Mesodermal cell (in vitro differentiated cells): ENCODE measurements around the gene MAK.
"Not testable (repeated sequence)": the region's sequence is repeated elsewhere in the genome, so short reads cannot be mapped to it uniquely, and the experiment has no call there.

Source experiments
- H3K27ac ChIP-seq: 2 replicates; pipeline ENCODE4 v1.7.0; 2013; ENCODE audit warnings: mild to moderate bottlenecking, low read depth, low read length, moderate library complexity; ENCODE audit not compliant: severe bottlenecking
- H3K36me3 ChIP-seq: 2 replicates; pipeline ENCODE4 v1.7.1; 2013; ENCODE audit warnings: mild to moderate bottlenecking, low read length, moderate library complexity; ENCODE audit not compliant: control insufficient read depth, insufficient read depth
- H3K4me1 ChIP-seq: one replicate; pipeline ENCODE4 v1.7.1; 2013; ENCODE audit warnings: mild to moderate bottlenecking, low read length; ENCODE audit not compliant: insufficient read depth, control insufficient read depth, poor library complexity, severe bottlenecking
- H3K4me3 ChIP-seq: 2 replicates; pipeline ENCODE4 v1.7.0; 2013; ENCODE audit warnings: low read length, control low read depth, mild to moderate bottlenecking; ENCODE audit not compliant: insufficient read depth, poor library complexity, severe bottlenecking; ENCODE audit errors: extremely low read depth
- H3K9me3 ChIP-seq: 2 replicates; pipeline ENCODE4 v1.7.1; 2013; ENCODE audit warnings: mild to moderate bottlenecking, low read length, moderate library complexity; ENCODE audit not compliant: control insufficient read depth
- WGBS, 2 experiments: methylation state at CpG; one replicate each; pipeline ENCODE4 v1.1.5; 2013; ENCODE audit warnings: missing lambda C conversion rate in 2 of 2; ENCODE audit not compliant: insufficient coverage in 2 of 2; 5-methylcytosine and 5-hydroxymethylcytosine counted together

The MAK gene

DNA sequence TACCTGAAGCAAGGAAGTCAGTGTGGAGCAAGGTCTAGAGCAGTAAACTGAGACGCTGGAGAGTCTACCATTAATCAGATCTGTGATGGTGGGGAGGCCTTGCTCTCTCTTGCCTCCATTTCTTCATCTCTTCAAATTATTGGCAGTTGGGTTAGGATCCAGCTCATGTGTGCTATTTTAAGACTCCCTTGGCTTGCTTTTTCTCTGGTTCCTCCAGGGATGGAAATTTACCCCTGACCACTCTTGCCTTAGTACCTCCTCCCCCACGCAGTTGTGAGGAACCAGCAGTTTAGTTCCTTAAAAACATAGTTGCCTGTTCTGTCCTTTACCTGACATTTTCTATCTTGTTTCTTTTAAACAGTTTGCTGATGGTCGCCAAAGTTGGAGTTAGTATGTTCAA is 108.1 kb downstream of the MAK start:
- Histone ChIP-seq H3K4me1 (peaks cover 14% of the 10 kb centered on the region), H3K9me3 (no peaks in the 10 kb centered on the region), H3K36me3 (peaks cover 77% of the 10 kb centered on the region), H3K4me3 (no peak overlapping the region), H3K27ac (no peak overlapping the region)
- 86 to 100% methylated on average over 1 to 3 of the region's 3 CpGs for WGBS, 2 experiments

DNA sequence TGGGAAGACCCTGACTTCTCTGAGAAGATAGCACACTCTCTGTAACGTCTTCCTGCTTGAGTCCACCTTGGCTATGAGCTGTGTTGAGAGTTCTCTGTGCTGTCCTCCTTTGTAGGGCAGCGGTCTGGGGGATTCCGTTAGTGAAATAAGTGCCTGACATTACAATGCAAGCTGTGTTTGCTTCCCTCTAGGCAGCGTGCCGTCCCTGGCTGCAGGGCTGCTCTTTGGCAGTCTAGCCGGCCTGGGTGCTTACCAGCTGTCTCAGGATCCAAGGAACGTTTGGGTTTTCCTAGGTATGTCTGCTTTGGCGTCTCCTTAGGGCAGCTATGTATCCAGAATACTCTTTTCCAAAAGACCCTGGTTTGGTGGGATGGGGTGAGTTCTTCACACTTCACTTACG is 112.6 kb downstream of the MAK start:
- H3K9me3 ChIP-seq, result no peaks in the 10 kb centered on the region
- H3K36me3 ChIP-seq, result peaks cover 60% of the 10 kb centered on the region
- H3K4me1 ChIP-seq, result peaks cover 16% of the 10 kb centered on the region
- H3K27ac ChIP-seq, result no peak overlapping the region
- 89 to 93% methylated on average over 6 to 7 of the region's 9 CpGs for WGBS, 2 experiments
- no peak overlapping the region for H3K4me3 ChIP-seq

DNA sequence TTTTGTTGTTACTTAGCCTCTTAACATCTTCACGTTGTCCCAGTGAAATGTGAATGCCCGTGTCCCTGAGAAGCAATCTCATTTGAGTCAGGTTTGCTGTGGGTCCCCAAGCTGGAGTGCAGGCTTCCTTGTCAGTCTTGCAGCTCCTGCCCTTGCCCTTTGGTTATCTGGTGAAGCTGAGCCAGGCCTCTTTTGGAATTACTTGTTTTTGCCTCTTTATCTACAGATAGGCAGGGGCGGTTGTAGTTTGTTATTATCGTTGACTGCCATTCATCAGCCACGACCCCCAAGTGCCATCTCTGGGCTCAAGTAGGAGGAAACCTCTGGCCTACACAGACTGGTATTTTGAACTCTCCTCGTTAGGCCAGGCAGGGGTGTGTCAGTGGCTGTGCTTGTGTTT is 113.3 kb downstream of the MAK start:
- WGBS, 2 experiments, result 87 to 91% methylated on average over 5 to 6 of the region's 6 CpGs
- H3K4me3 ChIP-seq, result no peak overlapping the region
- H3K27ac ChIP-seq, result no peak overlapping the region
- peaks cover 54% of the 10 kb centered on the region for H3K36me3 ChIP-seq
- peaks cover 16% of the 10 kb centered on the region for H3K4me1 ChIP-seq
- no peaks in the 10 kb centered on the region for H3K9me3 ChIP-seq

DNA sequence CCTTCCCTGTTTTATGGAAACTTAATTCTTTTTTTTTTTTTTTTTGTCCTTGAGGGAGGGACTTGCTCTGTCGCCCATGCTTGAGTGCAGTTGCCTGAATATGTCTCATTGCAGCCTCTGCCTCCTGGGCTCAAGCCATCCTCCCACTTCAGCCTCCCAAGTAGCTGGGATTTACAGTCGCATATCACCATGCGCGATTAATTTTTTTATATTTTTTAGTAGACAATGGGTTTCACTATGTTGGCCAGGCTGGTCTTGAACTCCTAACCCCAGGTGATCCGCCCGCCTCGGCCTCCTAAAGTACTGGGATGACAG is 114.8 kb downstream of the MAK start:
- Histone ChIP-seq H3K36me3 (peaks cover 38% of the 10 kb centered on the region), H3K4me3 (peak overlapping the region; percentile 82), H3K9me3 (peaks cover 2% of the 10 kb centered on the region), H3K4me1 (peaks cover 16% of the 10 kb centered on the region), H3K27ac (peak overlapping the region; percentile 91)
- WGBS, 2 experiments, result 66 to 92% methylated on average over 3 to 4 of the region's 7 CpGs

DNA sequence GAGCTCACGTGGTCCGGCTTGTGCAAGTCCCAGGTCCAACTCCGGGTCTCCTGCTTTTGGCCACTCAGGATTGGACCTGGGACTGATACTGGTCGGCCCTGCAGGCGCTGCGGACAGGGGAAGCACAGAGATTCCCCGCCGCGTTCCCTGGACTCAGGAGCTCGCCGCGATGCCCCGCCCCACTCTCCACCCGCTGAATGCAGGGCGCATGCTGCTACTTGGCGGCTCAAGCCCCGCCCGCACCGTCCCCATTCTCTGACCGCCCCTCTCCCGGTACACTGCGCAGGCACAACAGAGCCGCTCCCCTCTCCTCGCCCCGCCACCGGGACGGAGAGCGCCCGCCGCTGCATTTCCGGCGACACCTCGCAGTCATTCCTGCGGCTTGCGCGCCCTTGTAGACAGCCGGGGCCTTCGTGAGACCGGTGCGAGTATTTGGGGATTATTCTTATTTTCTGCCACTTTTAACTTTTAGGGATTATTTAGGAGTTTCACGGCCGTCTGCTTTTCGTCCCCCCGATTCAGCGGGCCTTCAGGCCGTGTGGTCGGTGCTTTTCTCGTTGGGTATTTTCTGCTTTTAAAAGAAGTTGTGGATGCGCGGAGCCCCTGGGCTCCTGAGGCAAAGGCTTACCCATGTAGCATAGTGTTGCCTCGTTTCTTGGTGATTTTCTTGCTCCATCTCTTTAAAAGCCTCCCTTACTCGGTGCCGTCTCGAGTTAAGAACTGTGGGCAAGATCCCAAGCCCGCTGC is 115.3 kb downstream of the MAK start, which contains the start of gene TMEM14C:
Gene TMEM14C (plus strand): TSS at position 251 of the 747 bp plus-strand sequence. CDS start 1,544 bp downstream, outside the sequence.
- 0% methylated on average over 33 to 39 of the region's 55 CpGs for WGBS, 2 experiments
- Histone ChIP-seq H3K9me3 (peaks cover 7% of the 10 kb centered on the region), H3K36me3 (peaks cover 33% of the 10 kb centered on the region), H3K27ac (peak within 1 kb of the TSS; percentile 91), H3K4me1 (peaks cover 16% of the 10 kb centered on the region), H3K4me3 (peak within 1 kb of the TSS; percentile 82)

DNA sequence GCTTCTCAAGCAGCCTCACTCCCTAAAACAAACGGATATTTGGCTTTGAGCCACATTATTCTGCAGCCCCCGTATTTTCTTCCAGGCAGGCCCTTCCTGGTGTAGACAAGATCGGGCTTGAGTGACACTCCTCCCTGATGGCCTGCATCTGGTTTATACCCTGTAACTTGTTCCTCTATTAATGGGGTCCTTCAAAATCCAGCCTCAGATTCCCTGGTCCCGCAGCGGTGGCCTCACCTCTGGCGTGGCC is 115.8 kb downstream of the MAK start:
- Histone ChIP-seq H3K9me3 (peaks cover 12% of the 10 kb centered on the region), H3K4me1 (peaks cover 16% of the 10 kb centered on the region), H3K36me3 (peaks cover 28% of the 10 kb centered on the region), H3K27ac (peak overlapping the region; percentile 91), H3K4me3 (peak overlapping the region; percentile 82)
- 19 to 21% methylated on average over 6 of the region's 6 CpGs for WGBS, 2 experiments

DNA sequence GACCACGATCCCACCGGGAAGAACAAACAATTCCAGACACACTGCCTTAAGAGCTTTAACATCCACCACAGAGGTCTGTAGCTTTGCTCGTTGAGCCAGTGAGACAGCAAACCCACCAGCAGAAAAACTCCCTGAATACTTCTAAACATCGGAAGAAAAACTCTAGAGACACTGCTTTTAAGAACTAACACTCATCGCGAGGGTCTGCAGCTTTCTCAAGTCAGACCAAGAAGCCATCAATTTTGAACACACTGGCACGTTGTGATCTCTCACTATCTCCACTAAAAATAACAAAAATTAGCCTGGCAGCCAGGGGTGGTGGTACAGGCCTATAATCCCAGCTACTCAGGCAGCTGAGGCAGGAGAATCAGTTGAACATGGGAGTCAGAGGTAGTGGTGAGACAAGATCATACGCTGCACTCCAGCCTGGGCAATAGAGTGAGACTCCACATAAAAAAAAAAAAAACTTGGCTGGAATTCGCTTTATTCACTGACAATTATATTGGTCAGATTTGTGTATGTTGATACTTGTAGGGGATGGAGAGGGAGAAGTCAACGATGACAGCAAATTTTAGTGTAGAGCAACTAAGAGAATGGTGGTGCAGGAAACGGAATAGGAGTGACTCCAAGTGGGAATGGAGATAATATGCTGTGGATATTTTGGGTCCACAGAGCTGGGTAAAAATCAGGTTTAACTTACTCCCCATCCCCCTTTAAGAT is 116.3 kb downstream of the MAK start:
- peak overlapping the region; percentile 91 for H3K27ac ChIP-seq
- H3K9me3 ChIP-seq, result peaks cover 13% of the 10 kb centered on the region
- peak overlapping the region; percentile 82 for H3K4me3 ChIP-seq
- H3K36me3 ChIP-seq, result peaks cover 25% of the 10 kb centered on the region
- peaks cover 16% of the 10 kb centered on the region for H3K4me1 ChIP-seq
- 92 to 96% methylated on average over 6 to 7 of the region's 11 CpGs for WGBS, 2 experiments

DNA sequence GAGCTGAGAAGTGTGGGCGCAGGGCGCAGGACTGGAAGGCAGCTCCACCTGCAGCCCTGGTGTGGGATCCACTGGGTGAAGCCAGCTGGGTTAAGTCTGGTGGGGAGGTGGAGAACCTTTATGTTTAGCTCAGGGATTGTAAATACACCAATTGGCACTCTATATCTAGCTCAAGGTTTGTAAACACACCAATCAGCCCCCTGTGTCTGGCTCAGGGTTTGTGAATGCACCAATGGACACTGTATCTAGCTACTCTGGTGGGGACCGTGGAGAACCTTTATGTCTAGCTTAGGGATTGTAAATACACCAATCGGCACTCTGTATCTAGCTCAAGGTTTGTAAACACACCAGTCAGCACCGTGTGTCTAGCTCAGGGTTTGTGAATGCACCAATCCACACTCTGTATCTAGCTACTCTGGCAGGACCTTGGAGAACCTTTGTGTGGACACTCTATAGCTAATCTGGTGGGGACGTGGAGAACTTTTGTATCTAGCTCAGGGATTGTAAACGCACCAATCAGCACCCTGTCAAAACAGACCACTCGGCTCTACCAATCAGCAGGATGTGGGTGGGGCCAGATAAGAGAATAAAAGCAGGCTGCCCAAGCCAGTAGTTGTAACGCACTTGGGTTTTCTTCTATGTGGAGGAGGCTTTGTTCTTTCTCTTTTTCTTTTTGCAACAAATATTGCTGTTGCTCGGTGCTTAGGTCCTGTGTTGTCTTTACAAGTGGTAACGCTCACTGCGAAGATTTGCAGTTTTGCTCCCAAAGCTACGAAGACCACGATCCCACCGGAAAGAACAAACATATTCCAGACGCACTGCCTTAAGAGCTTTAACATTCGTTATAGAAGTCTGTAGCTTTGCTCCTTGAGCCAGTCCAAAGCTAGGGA is 117.1 kb downstream of the MAK start:
- Histone ChIP-seq H3K4me1 (peaks cover 16% of the 10 kb centered on the region), H3K36me3 (peaks cover 20% of the 10 kb centered on the region), H3K27ac (peak overlapping the region; percentile 36), H3K9me3 (peaks cover 13% of the 10 kb centered on the region)
- not testable (repeated sequence) for H3K4me3 ChIP-seq
- WGBS, 2 experiments, result 96 to 98% methylated on average over 8 to 11 of the region's 17 CpGs

DNA sequence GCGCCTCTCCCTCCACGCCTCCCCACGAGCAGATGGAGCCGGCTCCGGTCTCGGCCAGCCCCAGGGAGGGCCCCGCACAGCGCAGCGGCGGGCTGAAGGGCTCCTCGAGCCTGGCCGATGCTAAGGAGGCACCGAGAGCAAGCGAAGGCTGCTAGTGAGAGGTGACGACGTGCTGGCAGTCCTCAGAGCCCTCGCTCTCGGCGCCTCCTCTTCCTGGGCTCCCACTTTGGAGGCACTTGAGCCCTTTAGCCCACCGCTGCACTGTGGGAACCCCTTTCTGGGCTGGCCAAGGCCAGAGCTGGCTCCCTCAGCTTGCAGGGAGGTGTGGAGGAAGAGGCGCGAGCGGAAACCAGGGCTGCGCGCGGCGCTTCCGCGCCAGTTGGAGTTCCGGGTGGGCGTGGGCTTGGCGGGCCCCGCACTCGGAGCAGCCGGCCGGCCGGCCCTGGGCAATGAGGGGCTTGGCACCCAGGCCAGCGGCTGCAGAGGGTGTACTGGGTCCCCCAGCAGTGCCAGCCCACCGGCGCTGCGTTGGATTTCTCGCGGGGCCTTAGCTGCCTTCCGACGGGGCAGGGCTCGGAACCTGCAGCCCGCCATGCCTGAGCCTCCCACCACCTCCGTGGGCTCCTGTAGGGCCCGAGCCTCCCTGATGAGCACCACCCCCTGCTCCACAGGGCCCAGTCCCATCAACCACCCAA is 117.9 kb downstream of the MAK start:
- H3K4me3 ChIP-seq, result no peak overlapping the region
- H3K4me1 ChIP-seq, result peaks cover 13% of the 10 kb centered on the region
- WGBS, 2 experiments, result 94 to 99% methylated on average over 38 to 46 of the region's 49 CpGs
- H3K36me3 ChIP-seq, result peaks cover 12% of the 10 kb centered on the region
- peaks cover 13% of the 10 kb centered on the region for H3K9me3 ChIP-seq
- no peak overlapping the region for H3K27ac ChIP-seq

DNA sequence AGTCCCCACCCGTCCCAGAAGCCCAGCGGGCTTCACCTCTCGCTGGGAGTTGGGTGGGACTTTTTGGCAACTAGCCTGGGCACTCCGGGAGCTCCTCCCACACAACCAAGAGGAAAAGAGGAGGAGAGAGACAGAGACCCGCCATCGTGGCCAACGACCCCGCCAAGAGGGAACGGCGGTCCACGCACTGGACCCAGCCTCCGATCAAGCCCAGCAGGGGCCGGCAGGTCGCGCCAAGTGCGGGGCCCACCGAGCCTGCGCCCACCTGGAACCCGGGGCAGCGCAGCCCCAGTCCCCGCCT is 118.4 kb downstream of the MAK start:
- H3K9me3 ChIP-seq, result peaks cover 13% of the 10 kb centered on the region
- H3K36me3 ChIP-seq, result peaks cover 8% of the 10 kb centered on the region
- H3K27ac ChIP-seq, result no peak overlapping the region
- H3K4me3 ChIP-seq, result no peak overlapping the region
- 89 to 96% methylated on average over 15 to 17 of the region's 21 CpGs for WGBS, 2 experiments
- peaks cover 10% of the 10 kb centered on the region for H3K4me1 ChIP-seq
